Endodermal cell (in vitro differentiated cells): Measurements from ENCODE around the gene LOXL3. TPM values are rescaled to one million over a fixed set of nuclear protein-coding genes. Genes with fewer than 3 reads are reported as not detected.

ENCODE experiments used
- DNase-seq: peaks from one replicate; pipeline ENCODE4 v3.0.0-alpha.2; 2017
- H3K27ac ChIP-seq: 2 replicates; pipeline ENCODE4 v1.5.1; 2013; ENCODE audit warnings: mild to moderate bottlenecking, low read depth, low read length, moderate library complexity
- H3K27me3 ChIP-seq: 2 replicates; pipeline ENCODE4 v1.6.1; 2013; ENCODE audit warnings: mild to moderate bottlenecking, low read length, moderate library complexity; ENCODE audit not compliant: insufficient read depth, control insufficient read depth, poor library complexity, severe bottlenecking
- H3K36me3 ChIP-seq: 2 replicates; pipeline ENCODE4 v1.7.0; 2013; ENCODE audit warnings: mild to moderate bottlenecking, low read length, moderate library complexity; ENCODE audit not compliant: control insufficient read depth, insufficient read depth
- H3K4me1 ChIP-seq: one replicate; pipeline ENCODE4 v1.7.0; 2013; ENCODE audit warnings: low read length; ENCODE audit not compliant: control insufficient read depth, insufficient read depth
- H3K4me3 ChIP-seq: 2 replicates; pipeline ENCODE4 v1.5.1; 2013; ENCODE audit warnings: mild to moderate bottlenecking, low read length, moderate library complexity
- H3K9ac ChIP-seq: 2 replicates; pipeline ENCODE4 v1.6.1; 2013; ENCODE audit warnings: mild to moderate bottlenecking, low read length, moderate library complexity; ENCODE audit not compliant: poor library complexity, severe bottlenecking; ENCODE audit errors: extremely low read depth
- H3K9me3 ChIP-seq: 2 replicates; pipeline ENCODE4 v1.6.1; 2013; ENCODE audit warnings: mild to moderate bottlenecking, low read length, moderate library complexity; ENCODE audit not compliant: control insufficient read depth
- H3K27ac Mint-ChIP-seq: 2 replicates; pipeline ENCODE4 v1.8.0; 2020; ENCODE audit warnings: mixed read lengths
- H3K27me3 Mint-ChIP-seq: 2 replicates; pipeline ENCODE4 v1.8.0; 2021; ENCODE audit warnings: mild to moderate bottlenecking, mixed read lengths; ENCODE audit not compliant: insufficient read depth
- H3K36me3 Mint-ChIP-seq: 2 replicates; pipeline ENCODE4 v1.8.0; 2020; ENCODE audit warnings: low read depth, mixed read lengths
- H3K4me1 Mint-ChIP-seq: 2 replicates; pipeline ENCODE4 v1.8.0; 2020; ENCODE audit warnings: mixed read lengths
- H3K4me3 Mint-ChIP-seq: 2 replicates; pipeline ENCODE4 v1.8.0; 2020; ENCODE audit warnings: mild to moderate bottlenecking, moderate library complexity, mixed read lengths
- H3K9me3 Mint-ChIP-seq: 2 replicates; pipeline ENCODE4 v1.8.0; 2020; ENCODE audit warnings: mild to moderate bottlenecking, mixed read lengths
- WGBS, 2 experiments: methylation state at CpG; one replicate each; pipeline versions ENCODE4 v1.1.5 to v1.1.7; 2013; ENCODE audit warnings: missing lambda C conversion rate in 2 of 2, mixed read lengths in 1 of 2; ENCODE audit not compliant: insufficient coverage in 1 of 2, insufficient read length in 1 of 2; 5-methylcytosine and 5-hydroxymethylcytosine counted together
- total RNA-seq, 2 donors: library from RNA; stranded (reverse); fragmentation: NEBNext Ultra II Directional in 1 of 2; extraction: Animal tissue kit (Norgen Biotek cat#: 25700) in 1 of 2; gene quantifications; 2 replicates in 1 of 2; 3 replicates in 1 of 2; pipeline ENCODE4 v1.2.1, GENCODE V29; 2021
- TF ChIP-seq, protein P1 (sequence below): fragments of 200-600 bp; sonication (generic); conservative IDR thresholded peaks from 2 replicates; pipeline ENCODE4 v1.5.0; 2021; ENCODE audit warnings: antibody characterized with exemption, mild to moderate bottlenecking

The LOXL3 gene
- total RNA-seq, 2 donors from 2014 or later = 5.4 to 7.6 TPM

DNA sequence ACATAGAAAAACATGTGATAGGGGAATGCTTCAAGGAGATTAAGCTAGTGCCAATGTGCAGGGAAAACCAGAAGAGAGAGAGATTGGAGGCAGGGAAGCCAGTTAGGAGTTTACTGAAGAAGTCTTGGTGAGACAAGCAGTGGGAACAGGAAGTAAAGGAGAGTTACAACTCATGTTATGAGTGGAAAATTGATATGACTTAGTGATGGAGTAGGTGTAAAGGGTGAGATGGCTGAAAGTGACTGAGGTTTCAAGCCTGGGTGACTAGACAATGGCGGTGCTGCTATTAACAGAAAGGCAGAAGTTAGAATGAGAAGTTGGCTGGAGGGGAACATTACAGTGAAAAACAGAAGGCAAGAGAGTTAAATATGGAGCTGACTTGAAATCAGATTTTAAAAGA is 17.3 kb upstream of the LOXL3 start:
- no peak overlapping the region for H3K4me3 Mint-ChIP-seq
- no peak overlapping the region for H3K27ac Mint-ChIP-seq
- TF ChIP-seq, protein P1, sequence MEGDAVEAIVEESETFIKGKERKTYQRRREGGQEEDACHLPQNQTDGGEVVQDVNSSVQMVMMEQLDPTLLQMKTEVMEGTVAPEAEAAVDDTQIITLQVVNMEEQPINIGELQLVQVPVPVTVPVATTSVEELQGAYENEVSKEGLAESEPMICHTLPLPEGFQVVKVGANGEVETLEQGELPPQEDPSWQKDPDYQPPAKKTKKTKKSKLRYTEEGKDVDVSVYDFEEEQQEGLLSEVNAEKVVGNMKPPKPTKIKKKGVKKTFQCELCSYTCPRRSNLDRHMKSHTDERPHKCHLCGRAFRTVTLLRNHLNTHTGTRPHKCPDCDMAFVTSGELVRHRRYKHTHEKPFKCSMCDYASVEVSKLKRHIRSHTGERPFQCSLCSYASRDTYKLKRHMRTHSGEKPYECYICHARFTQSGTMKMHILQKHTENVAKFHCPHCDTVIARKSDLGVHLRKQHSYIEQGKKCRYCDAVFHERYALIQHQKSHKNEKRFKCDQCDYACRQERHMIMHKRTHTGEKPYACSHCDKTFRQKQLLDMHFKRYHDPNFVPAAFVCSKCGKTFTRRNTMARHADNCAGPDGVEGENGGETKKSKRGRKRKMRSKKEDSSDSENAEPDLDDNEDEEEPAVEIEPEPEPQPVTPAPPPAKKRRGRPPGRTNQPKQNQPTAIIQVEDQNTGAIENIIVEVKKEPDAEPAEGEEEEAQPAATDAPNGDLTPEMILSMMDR = no peak
- H3K4me3 ChIP-seq = no peak overlapping the region
- peaks cover 48% of the 10 kb centered on the region for H3K27me3 ChIP-seq
- no peak overlapping the region for H3K9ac ChIP-seq
- 88 to 100% methylated on average over 1 of the region's 1 CpG for WGBS, 2 experiments
- H3K9me3 ChIP-seq = no peaks in the 10 kb centered on the region
- no peak overlapping the region for H3K27ac ChIP-seq
- DNase-seq = no peak
- H3K36me3 Mint-ChIP-seq = no peaks in the 10 kb centered on the region
- H3K36me3 ChIP-seq = no peaks in the 10 kb centered on the region
- H3K27me3 Mint-ChIP-seq = peaks cover 8% of the 10 kb centered on the region
- no peaks in the 10 kb centered on the region for H3K9me3 Mint-ChIP-seq
- no peaks in the 10 kb centered on the region for H3K4me1 Mint-ChIP-seq
- H3K4me1 ChIP-seq = no peaks in the 10 kb centered on the region

DNA sequence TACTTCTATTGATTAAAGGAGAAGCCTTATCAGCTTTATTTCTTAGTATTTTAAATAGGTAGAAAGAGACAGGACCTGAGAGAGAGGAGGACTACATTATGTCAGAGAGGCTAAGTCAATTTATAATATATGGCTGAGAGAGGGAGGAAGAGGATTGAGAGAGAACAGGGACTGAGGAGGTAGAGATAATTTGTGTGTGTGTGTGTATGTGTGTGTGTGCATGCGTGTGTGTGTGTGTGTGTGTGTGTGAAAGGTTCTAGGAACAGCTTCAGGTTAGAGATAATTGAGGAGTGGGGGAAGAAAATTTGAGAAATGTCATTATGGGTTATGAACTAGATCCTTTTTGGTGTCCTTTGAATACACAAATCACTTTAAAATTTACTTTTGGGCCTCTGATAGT is 15.9 kb upstream of the LOXL3 start:
- Mint-ChIP-seq H3K4me1 (no peaks in the 10 kb centered on the region), H3K27ac (no peak overlapping the region), H3K4me3 (no peak overlapping the region), H3K27me3 (peaks cover 7% of the 10 kb centered on the region), H3K9me3 (no peaks in the 10 kb centered on the region), H3K36me3 (no peaks in the 10 kb centered on the region)
- 80% methylated on average over 1 of the region's 1 CpG; no CpG with 5 or more reads in 1 of the 2 experiments for WGBS, 2 experiments
- DNase-seq = no peak
- Histone ChIP-seq H3K36me3 (no peaks in the 10 kb centered on the region), H3K27me3 (peaks cover 37% of the 10 kb centered on the region), H3K9me3 (no peaks in the 10 kb centered on the region), H3K4me3 (no peak overlapping the region), H3K9ac (no peak overlapping the region), H3K27ac (no peak overlapping the region), H3K4me1 (no peaks in the 10 kb centered on the region)
- TF ChIP-seq, protein P1 = no peak

GRCh38 chr2:74567881-74568280 is 14.1 kb upstream of the LOXL3 start:
- no peaks in the 10 kb centered on the region for H3K36me3 Mint-ChIP-seq
- Histone ChIP-seq H3K27ac (no peak overlapping the region), H3K36me3 (no peaks in the 10 kb centered on the region), H3K4me3 (no peak overlapping the region), H3K9ac (no peak overlapping the region), H3K4me1 (no peaks in the 10 kb centered on the region), H3K27me3 (peaks cover 47% of the 10 kb centered on the region), H3K9me3 (no peaks in the 10 kb centered on the region)
- WGBS, 2 experiments = 93 to 95% methylated on average over 4 to 5 of the region's 5 CpGs
- no peak overlapping the region for H3K4me3 Mint-ChIP-seq
- H3K4me1 Mint-ChIP-seq = no peaks in the 10 kb centered on the region
- no peak for DNase-seq
- TF ChIP-seq, protein P1 = no peak
- no peaks in the 10 kb centered on the region for H3K9me3 Mint-ChIP-seq
- H3K27me3 Mint-ChIP-seq = peaks cover 9% of the 10 kb centered on the region
- H3K27ac Mint-ChIP-seq = no peak overlapping the region
